ENCODE data around the gene AKIRIN1. TPM values are rescaled to one million over a fixed set of nuclear protein-coding genes. Genes with fewer than 3 reads are reported as not detected.
"Not testable (repeated sequence)": the region's sequence is repeated elsewhere in the genome, so short reads cannot be mapped to it uniquely, and the experiment has no call there.

AKIRIN1 gene, protein sequence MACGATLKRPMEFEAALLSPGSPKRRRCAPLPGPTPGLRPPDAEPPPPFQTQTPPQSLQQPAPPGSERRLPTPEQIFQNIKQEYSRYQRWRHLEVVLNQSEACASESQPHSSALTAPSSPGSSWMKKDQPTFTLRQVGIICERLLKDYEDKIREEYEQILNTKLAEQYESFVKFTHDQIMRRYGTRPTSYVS
- 61.3 and 64.5 TPM in 2 replicates for total RNA-seq (2014; rRNA removed; shearing (Covaris generic))

GRCh38 chr1:38990738-38991637 lies at the start of gene AKIRIN1:
Gene AKIRIN1, plus strand, starts transcription at chr1:38991276. Its CDS starts 105 bp downstream, at chr1:38991381.
- peak; percentile 89 for DNase-seq (ENCODE audit: low spot score)

DNA sequence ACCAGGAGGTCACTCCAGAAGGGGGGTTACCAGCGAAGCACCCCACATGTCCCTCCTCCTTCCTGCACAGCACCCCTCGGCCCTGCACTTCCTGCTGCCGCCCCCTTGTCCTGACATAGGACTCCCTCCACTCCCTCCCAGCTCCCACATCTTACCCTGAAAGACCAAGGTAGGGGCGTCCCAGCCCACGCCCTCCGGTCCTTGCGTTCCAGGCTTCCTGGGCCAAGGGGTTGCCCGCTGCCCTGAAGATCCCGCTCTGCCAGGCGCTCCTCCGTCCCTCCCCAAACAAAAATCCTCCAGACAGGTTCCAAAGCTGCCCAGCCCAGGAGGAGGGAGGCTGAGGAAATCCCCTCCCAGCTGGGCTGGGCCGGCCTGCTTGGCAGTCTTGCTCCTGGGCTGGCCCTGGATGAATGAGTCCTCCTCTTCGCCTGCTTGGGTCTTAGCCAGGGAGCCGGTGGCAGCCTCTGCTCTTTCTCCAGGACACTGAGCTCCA lies 49.5 kb upstream of the AKIRIN1 start, which contains the start of gene RHBDL2:
TSS of gene RHBDL2 (minus strand) at position 304 of the 493 bp plus-strand sequence. CDS start 22,618 bp downstream, outside the sequence.
- peak; percentile 72 for DNase-seq (ENCODE audit: low spot score)

DNA sequence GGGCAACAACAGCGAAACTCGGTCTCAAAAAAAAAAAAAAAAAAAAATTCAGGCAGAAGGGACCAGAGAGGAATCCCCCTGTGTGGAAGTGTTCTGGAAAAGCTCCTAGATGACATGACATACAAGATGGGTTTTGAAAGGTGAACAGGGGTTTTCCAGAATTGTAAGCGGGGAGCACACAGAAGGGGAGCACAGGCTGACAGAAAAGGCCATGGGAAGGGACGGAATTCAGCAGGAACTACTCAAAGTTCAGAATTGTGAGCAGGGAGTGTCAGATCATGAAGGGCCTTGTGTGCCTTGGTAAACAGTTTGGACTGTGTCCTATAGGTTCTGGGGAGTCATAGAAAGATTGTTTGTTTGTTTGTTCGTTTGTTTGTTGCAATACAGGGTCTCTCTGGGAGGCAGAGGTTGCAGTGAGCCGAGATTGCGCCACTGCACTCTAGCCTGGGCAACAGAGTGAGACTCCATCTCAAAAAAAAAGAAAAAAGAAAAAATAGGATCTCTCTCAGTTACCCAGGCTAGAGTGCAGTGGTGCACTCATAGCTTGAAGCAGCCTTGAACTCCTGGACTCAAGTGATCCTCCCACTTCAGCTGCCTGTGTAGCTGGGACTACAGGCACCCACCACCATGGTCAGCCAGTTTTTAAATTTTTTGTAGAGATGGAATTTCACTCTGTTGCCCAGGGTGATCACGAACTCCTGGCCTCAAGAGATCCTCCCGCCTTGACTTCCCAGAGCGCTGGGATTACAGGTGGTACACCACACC lies 48.2 kb upstream of the AKIRIN1 start:
- no peak for DNase-seq (ENCODE audit: low spot score)

- no peak for DNase-seq (ENCODE audit: low spot score)
These were observed 46.5 kb upstream of the AKIRIN1 start for GRCh38 chr1:38944547-38944946.

DNA sequence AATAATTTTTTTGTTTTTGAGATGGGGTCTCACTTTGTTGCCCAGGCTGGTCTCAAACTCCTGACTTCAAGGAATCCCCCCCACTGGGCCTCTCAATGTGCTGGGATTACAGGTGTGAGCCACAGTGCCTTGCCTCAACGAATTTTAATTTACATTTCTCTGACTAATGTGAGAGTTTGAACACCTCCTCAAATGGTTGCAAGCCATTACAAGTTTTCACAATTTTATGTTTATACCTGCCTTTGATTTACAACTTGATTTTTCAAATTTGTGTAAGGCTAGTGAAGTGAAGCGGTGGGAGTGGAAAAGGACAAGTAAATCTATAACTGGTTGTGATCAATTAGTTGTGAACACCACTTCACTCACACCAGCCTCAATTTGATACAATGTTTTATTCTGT lies 40.5 kb upstream of the AKIRIN1 start:
- DNase-seq (ENCODE audit: low spot score): no peak

DNA sequence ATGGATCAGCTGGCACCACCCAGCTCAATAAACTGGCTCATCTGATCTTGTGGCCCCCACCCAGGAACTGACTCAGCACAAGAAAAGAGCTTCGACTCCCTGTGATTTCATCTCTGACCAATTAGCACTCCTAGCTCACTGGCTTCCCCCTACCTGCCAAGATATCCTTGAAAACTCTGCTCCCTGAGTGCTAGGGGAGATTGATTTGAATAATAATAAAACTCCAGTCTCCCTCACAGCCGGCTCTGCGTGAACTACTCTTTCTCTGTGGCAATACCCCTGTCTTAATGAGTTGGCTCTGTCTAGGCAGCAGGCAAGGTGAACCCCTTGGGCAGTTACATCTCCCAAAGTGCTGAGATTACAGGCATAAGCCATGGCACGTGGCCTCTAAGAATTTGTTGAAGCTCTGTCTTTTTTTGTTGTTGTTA lies 37.6 kb upstream of the AKIRIN1 start:
- DNase-seq (ENCODE audit: low spot score): peak; percentile 65

GRCh38 chr1:38958967-38959366 lies 32.1 kb upstream of the AKIRIN1 start:
- peak; percentile 38 for DNase-seq (ENCODE audit: low spot score)

DNA sequence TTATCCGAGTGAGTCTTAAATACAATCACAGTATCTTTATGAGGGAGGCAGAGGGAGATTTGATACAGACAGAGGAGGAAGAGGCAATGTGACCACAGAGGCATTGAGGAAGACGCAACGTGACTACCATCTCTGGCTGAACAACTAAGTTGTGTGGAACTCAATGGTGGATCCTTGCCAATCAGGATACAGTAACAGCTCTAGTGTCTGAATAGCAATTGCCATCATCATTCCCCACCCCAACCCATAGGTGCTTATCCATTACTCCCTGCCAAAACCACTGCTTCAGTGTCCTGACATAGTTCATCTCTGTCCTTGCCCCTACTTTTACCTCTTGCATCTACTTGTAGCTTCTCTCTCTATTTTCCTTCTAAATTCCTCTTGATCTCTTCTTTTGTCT lies 29.0 kb upstream of the AKIRIN1 start:
- peak; percentile 48 for DNase-seq (ENCODE audit: low spot score)

DNA sequence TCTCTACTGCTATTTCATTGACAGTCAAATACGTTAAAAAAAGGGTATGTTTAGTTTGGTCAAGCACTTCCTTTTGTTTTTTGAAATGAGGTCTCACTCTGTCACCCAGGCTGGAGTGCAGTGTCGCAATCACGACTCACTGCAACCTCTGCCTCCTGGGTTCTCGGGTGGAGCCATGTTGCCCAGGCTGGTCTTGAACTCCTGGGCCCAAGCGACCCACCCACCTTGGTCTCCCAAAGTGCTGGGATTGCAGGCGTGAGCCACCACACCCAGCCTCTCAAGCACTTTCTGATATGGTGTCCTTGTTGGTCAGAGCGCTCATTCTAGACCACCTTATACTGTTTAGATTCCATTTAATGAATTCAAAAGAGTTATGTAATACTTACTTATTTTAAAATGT lies 28.5 kb upstream of the AKIRIN1 start:
- DNase-seq (ENCODE audit: low spot score): no peak

- no peak for DNase-seq (ENCODE audit: low spot score)
These were observed 26.9 kb upstream of the AKIRIN1 start for GRCh38 chr1:38964140-38964548.

DNA sequence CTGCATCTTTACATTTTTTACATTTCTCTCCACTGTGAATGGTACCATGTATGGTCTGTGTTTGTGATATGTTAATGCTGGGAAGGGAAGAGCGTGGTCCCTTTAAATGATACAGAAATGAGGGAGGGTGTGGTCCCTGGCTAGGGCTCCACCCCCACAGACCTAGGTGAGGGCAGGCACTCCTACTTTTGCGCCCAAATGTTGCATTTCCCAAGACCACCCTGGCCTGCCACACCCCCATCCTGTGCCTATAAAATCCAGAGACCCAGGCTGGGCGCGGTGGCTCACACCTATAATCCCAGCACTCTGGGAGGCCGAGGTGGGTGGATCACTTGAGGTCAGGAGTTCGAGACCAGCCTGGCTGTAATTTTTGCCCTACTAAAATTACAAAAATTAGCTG lies 17.9 kb upstream of the AKIRIN1 start:
- not testable (repeated sequence) for DNase-seq (ENCODE audit: low spot score)

DNA sequence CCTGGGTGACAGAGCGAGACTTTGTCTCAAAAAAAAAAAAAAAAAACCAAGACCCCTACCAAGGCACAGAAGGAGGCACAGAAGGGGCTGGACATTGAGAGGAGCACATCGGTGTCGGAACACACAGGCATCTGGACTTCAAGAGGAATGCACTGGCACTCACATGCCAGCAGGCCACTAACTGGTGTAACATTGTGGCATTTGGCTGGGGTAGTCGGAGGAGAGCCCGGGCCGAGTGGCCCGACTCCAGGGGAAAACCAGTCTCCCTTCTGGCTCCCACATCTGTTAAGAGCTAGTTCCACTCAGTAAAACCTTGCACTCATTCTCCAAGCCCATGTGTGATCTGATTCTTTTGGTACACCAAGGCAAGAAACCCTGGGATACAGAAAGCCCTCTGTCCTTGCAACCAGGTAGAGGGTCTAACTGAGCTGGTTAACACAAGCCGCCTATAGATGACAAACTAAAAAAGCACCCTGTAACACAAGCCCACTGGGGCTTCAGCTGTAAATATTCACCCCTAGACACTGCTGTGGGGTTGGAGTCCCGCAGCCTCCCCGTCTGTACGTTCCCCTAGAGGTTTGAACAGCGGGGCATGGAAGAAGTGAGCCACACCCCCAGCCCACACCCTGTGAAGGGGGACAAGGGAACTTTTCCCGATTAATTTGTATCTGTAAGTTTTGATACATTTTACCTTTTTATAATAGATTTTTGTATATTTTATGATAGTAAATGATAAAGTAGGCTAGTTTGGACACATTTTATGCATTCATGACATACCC lies 17.2 kb upstream of the AKIRIN1 start:
- no peak for DNase-seq (ENCODE audit: low spot score)

DNA sequence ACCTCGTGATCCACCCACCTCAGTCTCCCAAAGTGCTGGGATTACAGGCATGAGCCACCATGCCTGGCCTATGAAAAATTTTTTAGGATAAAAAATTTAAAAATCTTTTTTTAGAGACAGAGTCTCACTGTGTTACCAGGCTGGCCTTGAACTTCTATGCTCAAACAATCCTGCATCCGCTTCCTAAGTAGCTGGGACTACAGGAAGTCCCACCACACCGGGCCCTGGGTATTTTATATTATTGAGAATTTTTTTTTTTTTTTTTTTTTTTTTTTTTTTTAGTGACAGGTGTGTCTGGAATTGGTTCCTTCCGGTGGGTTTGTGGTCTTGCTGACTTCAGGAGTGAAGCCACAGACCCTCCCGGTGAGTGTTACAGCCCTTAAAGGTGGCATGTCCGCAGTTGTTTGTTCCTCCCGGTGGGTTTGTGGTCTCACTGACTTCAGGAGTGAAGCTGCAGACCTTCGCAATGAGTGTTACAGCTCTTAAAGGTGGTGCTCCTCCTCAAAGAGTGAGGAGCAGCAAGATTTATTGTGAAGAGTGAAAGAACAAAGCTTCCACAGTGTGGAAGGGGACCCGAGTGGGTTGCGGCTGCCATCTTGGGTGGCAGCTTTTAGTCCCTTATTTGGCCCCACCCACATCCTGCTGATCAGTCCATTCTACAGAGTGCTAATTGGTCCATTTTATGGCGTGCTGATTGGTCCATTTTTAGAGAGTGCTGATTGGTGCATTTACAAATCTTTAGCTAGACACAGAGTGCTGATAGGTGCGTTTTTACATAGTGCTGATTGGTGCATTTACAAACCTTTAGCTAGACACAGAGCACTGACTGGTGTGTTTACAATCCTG lies 13.5 kb upstream of the AKIRIN1 start:
- DNase-seq (ENCODE audit: low spot score): not testable (repeated sequence)

GRCh38 chr1:38978245-38978542 lies 12.9 kb upstream of the AKIRIN1 start:
- not testable (repeated sequence) for DNase-seq (ENCODE audit: low spot score)

DNA sequence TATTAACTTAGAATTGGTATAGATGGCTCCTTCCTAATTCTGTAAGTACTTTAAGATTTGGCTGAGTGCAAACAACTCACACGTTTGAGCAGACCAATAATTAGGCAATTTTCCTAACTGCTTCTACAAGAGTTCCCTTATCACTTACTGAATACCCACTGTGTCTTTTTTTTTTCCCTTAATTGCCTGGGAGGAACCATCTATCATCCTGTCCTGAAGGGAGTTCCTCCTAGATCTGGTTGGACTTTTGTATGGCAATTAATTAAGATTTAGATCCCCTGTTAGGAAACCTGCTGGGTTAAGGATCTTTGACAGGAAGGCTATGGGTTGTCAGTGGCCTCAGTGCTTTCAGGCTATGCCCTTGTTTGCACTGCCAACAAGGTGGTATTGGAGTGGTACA lies 11.7 kb upstream of the AKIRIN1 start:
- DNase-seq (ENCODE audit: low spot score): not testable (repeated sequence)

- DNase-seq (ENCODE audit: low spot score): no peak
These were observed 1.1 kb upstream of the AKIRIN1 start for GRCh38 chr1:38989979-38990378.

GRCh38 chr1:38990386-38990737 lies 714 bp upstream of the AKIRIN1 start:
- DNase-seq (ENCODE audit: low spot score): no peak

DNA sequence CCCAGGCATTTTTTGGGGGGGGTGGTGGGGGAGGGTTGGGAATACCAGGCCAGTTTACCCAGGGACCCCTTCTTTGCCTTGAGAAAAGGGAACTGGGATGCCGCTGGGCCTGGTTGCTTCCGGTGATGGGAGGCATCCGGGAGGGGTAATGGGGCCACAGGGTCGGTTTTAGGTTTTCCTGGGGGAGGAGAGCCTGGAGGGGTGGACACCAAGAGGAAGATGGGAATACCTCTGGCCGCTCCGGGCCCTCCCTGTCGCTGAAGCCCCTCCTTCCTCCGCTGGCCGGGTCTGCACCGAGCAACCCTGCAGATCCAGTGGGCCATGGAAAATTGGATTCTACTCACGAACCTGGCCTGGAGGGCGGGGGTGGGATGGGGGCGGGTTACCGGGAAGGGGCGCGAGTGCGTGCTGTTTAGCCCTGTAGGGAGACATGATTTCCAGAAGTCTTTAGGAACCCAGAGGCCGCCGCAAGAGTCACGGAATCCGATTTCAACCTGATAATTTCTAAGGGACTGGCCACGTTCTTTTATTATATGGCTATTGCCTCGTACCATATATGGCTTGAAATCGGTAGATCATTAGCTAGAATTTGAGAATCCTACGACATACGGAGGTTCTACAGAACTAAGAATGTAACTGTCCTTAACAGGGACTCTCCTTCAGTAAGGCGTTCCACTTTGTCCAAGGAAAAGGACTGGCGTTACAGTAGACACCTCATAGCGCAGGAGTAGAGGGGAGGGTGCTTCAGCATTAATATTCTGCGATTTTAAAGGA lies 749 bp downstream of the AKIRIN1 start:
- DNase-seq (ENCODE audit: low spot score): no peak

- no peak for DNase-seq (ENCODE audit: low spot score)
These were observed 1.5 kb downstream of the AKIRIN1 start for GRCh38 chr1:38992412-38993111.
